ENCODE measurements around the gene BAIAP2.

DNA sequence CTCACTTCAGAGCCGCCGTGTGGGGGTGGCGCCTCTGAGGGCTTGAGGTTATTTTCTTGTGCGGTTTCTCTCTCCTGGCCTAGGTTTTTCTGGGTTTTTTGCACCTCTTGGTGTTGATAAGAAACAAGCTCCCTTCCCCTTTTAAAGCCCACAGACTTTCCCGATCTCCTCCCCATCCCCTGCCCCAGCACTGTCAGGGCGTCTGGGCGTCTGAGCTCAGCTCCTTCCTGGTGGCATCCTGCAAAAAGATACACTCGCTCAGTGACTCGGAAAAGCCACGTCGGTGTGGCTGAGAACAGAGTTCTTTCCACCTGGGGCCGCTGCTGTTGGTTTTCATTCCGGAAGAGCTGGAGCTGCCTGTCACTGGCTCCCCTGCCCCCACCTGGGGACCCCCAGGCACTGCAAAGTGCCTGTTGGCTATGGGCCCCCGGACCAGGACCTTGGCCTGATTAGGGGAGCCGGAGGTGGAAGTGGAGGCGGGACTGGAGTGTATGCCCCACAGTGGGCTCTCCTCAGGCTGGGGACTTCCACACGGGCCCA is 14.5 kb downstream of the BAIAP2 start:
- TF ChIP-seq, protein P1, sequence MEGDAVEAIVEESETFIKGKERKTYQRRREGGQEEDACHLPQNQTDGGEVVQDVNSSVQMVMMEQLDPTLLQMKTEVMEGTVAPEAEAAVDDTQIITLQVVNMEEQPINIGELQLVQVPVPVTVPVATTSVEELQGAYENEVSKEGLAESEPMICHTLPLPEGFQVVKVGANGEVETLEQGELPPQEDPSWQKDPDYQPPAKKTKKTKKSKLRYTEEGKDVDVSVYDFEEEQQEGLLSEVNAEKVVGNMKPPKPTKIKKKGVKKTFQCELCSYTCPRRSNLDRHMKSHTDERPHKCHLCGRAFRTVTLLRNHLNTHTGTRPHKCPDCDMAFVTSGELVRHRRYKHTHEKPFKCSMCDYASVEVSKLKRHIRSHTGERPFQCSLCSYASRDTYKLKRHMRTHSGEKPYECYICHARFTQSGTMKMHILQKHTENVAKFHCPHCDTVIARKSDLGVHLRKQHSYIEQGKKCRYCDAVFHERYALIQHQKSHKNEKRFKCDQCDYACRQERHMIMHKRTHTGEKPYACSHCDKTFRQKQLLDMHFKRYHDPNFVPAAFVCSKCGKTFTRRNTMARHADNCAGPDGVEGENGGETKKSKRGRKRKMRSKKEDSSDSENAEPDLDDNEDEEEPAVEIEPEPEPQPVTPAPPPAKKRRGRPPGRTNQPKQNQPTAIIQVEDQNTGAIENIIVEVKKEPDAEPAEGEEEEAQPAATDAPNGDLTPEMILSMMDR (IDR thresholded peaks at IDR 0.05; ENCODE audit: poor library complexity): no peak
- TF ChIP-seq EZH2 (IDR thresholded peaks at IDR 0.05; ENCODE audit: borderline replicate concordance): no peak

All from hepatocyte (in vitro differentiated cells).